GM06990 (cell line): ENCODE results near the gene RASD2.

Experiments used
- DNase-seq: peaks from one replicate; pipeline ENCODE4 v3.0.0-alpha.2; 2011; ENCODE audit not compliant: insufficient read length; ENCODE audit errors: extremely low read depth
- H3K27me3 ChIP-seq: replicated peaks from 2 replicates; pipeline ENCODE4 v1.6.0; 2011; ENCODE audit warnings: low read length; ENCODE audit not compliant: control insufficient read depth, insufficient read depth
- H3K36me3 ChIP-seq: 2 replicates; pipeline ENCODE4 v1.5.1; 2011; ENCODE audit warnings: low read length; ENCODE audit not compliant: control insufficient read depth, insufficient read depth
- H3K4me3 ChIP-seq: replicated peaks from 2 replicates; pipeline ENCODE4 v1.5.1; 2011; ENCODE audit warnings: low read depth, mild to moderate bottlenecking, control low read depth, low read length
- TF ChIP-seq, protein P1 (sequence below): IDR thresholded peaks from 2 replicates; pipeline ENCODE4 v1.5.1; 2011; ENCODE audit warnings: low read length, control low read depth, mild to moderate bottlenecking, inconsistent platforms; ENCODE audit not compliant: insufficient read depth, poor library complexity, severe bottlenecking

The RASD2 gene

DNA sequence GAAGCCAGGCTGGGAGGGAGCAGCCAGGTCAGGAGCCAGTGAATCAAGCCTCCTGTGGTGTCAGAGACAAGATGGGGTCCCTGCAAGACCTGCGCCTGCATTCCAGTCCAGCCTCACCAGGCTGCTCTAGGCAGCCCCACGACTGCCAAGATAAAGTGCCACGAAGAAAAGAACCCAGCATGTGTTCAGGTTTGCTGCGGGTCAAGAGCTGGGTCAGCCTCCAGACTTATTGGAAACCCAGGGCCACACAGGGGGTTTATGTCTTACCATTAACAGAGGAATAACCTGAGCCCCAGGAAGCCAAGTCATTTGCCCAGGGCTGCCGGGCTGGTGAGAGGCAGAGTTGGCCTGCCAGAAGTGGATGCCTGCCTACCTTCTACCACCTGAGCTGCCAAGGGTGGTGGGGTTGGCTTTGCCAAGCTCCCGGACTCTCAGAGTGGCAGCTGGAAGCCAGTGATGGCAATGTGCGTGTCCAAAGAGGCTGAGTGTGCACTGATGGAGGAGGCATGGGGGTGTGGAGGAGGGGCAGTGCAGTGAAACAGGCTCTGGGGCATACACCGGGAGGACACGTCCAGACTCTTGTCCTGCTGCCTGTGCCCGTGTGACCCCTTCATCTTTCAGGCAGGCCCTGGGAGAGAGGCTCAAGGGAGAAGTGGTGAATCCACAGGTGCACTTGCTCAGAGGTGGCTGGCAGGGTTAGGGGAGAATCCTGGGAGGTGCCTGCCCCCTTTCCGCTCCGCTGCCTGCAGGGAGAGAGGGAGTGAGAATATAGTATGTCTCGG is 1.7 kb downstream of the RASD2 start:
- TF ChIP-seq, protein P1, sequence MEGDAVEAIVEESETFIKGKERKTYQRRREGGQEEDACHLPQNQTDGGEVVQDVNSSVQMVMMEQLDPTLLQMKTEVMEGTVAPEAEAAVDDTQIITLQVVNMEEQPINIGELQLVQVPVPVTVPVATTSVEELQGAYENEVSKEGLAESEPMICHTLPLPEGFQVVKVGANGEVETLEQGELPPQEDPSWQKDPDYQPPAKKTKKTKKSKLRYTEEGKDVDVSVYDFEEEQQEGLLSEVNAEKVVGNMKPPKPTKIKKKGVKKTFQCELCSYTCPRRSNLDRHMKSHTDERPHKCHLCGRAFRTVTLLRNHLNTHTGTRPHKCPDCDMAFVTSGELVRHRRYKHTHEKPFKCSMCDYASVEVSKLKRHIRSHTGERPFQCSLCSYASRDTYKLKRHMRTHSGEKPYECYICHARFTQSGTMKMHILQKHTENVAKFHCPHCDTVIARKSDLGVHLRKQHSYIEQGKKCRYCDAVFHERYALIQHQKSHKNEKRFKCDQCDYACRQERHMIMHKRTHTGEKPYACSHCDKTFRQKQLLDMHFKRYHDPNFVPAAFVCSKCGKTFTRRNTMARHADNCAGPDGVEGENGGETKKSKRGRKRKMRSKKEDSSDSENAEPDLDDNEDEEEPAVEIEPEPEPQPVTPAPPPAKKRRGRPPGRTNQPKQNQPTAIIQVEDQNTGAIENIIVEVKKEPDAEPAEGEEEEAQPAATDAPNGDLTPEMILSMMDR, result no peak
- H3K4me3 ChIP-seq, result no peak overlapping the region
- DNase-seq, result no peak
- H3K36me3 ChIP-seq, result no peaks in the 10 kb centered on the region
- H3K27me3 ChIP-seq, result peaks cover 2% of the 10 kb centered on the region; the same call in 1 of the 2 replicates

DNA sequence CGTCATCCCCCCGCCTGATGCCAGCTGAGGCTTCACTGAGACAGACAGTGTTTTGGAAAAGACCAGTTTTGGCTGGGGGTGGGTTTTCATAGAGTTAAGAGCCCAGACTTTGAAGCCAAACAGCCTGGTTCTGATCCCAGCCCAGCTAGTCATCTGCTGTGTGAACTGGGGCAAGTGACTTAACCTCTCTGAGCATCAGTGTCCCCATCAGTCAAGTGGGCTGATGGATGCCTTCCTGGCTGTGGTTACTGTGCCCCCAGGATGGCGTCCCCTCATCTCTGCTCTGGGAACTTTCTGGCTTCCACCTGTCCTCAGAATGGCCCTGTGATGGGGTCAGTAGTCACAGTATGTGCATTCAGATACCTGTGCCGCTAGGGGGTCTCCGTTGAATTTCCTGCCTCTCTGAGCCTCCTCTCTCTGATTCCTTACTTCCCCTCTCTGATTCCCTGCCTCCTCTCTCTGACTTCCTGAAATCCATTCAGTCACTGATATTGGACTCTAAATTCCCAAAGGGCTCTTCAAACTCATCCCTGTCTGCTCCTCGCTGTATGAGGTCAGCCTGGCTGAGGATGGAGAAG is 2.4 kb downstream of the RASD2 start:
- DNase-seq, result no peak

DNA sequence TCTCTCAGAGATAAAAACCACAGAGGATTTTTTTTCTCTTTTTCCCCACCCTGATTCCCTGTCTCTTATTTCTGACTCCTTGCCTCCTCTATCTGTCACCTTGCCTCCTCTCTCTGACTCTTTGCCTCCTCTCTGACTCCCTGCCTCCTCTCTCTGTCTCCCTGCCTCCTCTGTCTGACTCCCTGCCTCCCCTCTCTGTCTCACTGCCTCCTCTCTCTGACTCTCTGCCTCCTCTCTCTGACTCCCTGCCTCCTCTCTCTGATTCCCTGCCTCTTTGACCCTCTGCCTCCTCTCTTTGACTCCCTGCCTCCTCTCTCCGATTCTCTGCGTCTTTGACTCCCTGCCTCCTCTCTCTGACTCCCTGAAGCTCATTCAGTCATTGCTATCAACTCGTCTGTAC is 3.1 kb downstream of the RASD2 start:
- Histone ChIP-seq H3K27me3 (peaks cover 2% of the 10 kb centered on the region; the same call in 1 of the 2 replicates), H3K4me3 (no peak overlapping the region), H3K36me3 (no peaks in the 10 kb centered on the region)
- TF ChIP-seq, protein P1, result no peak
- no peak for DNase-seq

More for the DNA sequence above, 2.4 kb downstream of the RASD2 start:
- Histone ChIP-seq H3K4me3 (no peak overlapping the region), H3K27me3 (peaks cover 2% of the 10 kb centered on the region; the same call in 1 of the 2 replicates), H3K36me3 (no peaks in the 10 kb centered on the region)
- TF ChIP-seq, protein P1, result no peak

DNA sequence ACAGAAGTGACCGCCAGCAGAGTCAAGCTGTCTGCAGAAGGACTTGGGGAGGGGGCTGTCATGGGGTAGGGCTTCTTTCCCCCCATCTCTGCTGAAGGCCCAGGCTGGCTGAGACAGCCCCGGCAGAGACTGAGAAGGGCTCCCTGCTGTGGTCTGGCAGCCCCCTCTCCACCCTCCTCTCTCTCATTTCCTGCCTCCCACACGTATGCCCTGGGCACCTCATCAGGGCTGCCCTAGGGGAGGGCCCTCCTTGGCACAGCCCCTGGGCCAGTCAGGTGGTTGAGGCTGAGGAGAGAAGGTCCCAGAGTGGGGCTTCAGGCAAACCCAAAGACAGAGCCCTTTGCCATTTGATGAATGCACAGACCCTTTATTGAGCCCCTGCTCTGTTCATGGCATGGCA is 3.6 kb downstream of the RASD2 start:
- Histone ChIP-seq H3K36me3 (no peaks in the 10 kb centered on the region), H3K4me3 (no peak overlapping the region), H3K27me3 (peaks cover 2% of the 10 kb centered on the region; the same call in 1 of the 2 replicates)
- DNase-seq, result no peak
- TF ChIP-seq, protein P1, result no peak

DNA sequence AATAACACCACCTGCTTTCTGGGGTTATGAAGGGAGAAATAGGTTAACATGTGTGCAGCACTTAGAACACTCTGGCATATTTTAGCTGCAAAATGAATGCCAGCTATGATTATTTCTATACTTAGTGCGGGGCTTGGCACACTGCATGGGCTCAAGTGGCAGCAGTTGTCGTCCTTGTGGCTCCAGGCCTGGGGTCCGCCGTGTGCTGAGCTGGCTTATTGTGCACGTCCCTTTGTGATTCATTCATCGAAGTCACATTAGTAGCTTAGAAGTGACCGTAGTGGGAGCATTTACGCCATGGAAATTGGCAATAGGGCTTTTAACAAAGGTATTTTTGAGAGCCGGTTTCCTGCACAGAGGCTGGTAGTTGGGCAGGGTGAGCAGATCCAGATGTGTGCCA is 4.2 kb downstream of the RASD2 start:
- Histone ChIP-seq H3K4me3 (no peak overlapping the region), H3K36me3 (no peaks in the 10 kb centered on the region), H3K27me3 (peaks cover 2% of the 10 kb centered on the region; the same call in 1 of the 2 replicates)
- DNase-seq, result no peak
- TF ChIP-seq, protein P1, result no peak
